NCI-H774 (cell line): ENCODE results near the gene MMP11.
"Not testable (repeated sequence)": the region's sequence is repeated elsewhere in the genome, so short reads cannot be mapped to it uniquely, and the experiment has no call there.

Experiments
- DNase-seq: peaks from one replicate; lab custom pipeline; 2025; lab: John Stamatoyannopoulos, UW

MMP11 gene

DNA sequence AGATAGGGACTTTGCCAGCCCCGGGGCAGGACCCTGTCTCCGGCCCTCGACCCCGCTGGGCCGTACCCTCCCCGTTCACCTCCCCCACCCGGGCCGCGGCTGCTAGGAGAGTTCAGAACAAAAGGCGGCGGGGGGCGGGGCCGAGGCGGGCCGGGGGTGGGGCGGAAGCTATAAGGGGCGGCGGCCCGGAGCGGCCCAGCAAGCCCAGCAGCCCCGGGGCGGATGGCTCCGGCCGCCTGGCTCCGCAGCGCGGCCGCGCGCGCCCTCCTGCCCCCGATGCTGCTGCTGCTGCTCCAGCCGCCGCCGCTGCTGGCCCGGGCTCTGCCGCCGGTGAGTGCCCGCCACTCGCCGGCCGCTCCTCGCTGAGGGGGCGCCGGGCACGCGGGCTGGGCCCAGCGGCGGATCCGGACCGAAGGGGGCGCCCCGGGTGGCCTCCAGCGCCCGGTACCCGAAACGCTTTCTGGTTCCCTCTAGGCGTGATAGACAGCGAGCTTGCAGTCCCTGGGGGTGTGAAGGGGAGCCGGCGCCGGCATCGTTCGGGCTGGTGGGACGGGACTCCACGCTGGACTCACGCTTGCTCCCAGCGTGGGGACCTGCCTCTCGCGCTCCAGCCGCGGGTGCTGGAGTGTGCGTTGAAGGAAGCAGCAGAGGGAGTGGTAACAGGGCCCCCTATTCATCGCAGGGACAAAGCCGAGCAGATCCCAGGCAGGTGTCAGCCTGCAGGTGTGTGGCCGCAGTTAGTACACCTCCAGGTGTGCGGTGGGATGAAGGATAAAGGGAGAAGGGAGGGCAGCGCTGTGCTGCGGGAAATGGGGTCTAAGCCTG is at the start of gene MMP11:
Gene MMP11 (plus strand): TSS at position 201 of the 825 bp plus-strand sequence. CDS start 22 bp downstream, at position 223.
- DNase-seq: peak; percentile 34

DNA sequence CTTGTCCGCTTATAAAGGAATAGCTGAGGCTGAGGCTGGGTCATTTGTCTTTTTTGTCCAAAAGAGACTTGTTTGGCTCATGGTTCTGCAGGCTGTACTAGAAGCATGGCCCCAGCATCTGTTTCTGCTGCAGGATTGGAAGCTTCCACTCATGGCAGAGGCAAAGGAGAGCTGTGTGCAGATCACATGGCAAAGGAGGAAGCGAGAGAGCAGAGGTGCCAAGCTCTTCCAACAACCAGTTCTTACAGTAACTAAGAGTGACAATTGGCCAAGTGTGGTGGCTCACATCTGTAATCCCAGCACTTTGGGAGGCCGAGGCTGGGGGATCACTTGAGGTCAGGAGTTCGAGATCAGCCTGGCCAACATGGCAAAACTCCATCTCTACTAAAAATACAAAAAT is 44.5 kb upstream of the MMP11 start:
- not testable (repeated sequence) for DNase-seq

DNA sequence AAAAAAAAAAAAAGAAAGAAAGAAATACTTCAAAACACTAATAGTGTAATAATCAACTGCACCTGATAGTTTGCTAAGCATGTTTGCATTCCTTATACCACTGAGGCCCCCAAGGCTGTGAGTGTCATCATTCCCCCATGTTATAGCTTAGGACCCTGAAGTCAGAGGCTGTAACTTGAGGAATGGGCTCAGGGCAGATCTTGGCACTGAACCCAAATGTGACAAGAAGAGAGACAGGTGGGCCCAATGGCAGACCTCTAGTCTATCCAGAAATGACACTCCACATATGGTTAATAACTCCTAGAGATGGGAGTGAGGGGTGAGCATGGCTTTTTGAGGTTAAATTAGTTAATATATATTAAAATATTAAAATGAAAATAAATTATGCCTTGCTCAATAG is 35.0 kb upstream of the MMP11 start:
- no peak for DNase-seq

- DNase-seq: no peak
Measured at GRCh38 chr22:23742505-23743264, 30.0 kb upstream of the MMP11 start.

DNA sequence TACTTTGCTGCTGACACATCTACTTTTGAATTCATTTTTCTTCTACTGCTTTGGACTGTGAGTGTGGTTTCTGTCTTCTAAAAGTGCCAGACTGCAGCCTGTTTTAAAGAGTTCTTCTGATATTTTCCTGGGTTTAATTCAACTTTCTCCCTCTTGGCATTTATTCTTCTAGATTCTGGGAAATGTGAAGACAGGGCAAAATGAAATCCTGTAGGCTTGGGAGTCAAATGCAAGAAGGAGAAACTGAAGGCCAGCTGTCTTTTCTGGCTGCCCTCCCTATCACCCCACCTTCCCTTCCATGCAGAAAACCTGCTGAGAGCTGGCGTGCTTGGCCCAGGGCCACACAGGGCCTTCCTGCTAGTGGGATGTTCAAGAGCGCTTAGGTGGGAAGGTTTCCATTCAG is 29.3 kb upstream of the MMP11 start:
- DNase-seq: no peak

DNA sequence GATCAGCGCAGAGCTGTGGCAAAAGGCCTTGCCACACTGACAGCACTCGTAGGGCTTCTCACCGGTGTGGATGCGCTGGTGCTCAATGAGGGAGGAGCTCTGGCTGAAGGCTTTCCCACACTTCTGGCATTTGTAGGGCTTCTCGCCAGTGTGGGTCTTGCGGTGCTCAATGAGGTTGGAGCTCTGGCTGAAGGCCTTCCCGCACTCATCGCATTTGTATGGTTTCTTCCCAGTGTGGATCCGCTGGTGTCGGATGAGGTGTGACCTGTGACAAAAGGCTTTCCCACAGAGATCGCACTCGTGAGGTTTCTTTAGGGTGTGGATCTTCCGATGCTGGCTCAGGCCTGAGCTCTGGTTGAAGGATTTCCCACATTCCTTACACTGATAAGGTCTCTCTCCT is 28.6 kb upstream of the MMP11 start:
- DNase-seq: no peak

GRCh38 chr22:23744485-23744884 is 28.2 kb upstream of the MMP11 start:
- no peak for DNase-seq

DNA sequence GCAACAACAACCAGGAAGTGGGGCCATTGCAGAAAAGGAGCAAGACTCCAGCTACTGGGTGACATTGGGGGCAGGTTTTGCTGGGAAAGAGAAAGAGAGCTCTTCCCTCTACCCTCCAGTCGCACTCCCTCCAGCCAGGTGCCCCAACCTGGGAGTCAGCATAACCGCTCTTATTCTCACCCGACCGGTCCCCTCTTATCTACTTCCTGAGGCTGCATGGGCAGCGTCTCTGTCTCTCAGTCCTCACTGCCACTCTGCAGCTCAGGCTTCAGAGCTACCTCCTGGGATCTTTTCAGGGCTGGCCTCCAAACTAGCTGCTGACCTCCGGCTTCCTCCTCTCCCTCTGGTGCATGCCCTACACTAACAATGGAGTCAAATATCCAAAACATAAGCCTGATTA is 26.9 kb upstream of the MMP11 start:
- DNase-seq: no peak

- no peak for DNase-seq
Measured at GRCh38 chr22:23749841-23750301, 22.8 kb upstream of the MMP11 start.

DNA sequence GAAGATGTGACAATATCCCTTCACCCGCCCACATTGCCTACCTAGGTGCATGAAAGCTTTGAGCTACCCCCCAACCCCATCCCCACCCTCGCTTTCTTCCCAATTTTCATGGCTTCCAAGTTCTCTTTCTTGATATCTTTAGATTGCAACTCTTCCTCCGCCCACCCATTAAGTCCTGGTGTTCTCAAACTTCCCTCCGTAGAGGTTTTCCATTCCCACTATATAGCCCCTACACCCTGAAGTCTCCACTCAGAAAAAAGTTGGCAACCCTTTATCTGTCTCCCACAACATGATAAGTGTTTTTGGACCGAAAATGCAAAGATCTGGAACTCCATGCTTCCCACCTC is 22.3 kb upstream of the MMP11 start:
- DNase-seq: no peak

DNA sequence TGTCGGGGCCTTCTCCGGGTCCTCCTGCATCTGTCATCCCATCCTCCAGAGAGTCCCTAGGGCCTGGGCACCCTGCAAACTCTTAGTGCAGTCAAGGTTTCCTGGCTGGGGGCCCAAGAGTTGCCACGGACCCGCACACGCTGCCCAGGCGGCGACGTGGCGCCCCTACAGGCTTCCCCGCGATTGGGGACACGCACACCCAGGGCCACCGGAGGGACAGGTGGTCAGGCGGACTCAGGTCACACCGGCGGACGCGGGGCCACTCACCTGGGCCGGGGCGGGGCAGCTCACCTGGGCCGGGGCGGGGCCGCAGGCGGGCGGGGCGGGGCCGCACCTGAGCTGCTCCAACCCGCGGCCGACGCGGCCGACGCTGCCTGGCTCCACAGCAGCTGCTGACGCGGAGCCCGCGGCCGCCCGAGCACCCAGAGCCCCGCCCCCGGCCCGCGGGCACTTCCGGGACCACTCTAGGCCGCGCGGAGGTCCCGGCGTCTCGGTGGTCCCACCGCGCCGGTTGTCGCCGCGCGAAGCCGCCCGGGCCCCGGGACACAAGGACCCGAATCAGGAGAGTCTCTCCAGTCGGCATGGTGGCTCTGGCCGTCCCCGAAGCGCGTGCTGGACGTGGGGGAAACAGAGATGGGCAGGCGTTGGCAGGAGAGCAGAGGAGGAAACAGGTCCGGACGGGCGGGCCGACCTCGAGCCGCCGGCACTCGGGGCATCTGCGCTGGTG is 21.8 kb upstream of the MMP11 start, which contains the start of gene ZNF70:
Gene ZNF70 (minus strand): TSS at position 399 of the 727 bp plus-strand sequence. CDS start 5,972 bp downstream, outside the sequence.
- peak; percentile 92 for DNase-seq

DNA sequence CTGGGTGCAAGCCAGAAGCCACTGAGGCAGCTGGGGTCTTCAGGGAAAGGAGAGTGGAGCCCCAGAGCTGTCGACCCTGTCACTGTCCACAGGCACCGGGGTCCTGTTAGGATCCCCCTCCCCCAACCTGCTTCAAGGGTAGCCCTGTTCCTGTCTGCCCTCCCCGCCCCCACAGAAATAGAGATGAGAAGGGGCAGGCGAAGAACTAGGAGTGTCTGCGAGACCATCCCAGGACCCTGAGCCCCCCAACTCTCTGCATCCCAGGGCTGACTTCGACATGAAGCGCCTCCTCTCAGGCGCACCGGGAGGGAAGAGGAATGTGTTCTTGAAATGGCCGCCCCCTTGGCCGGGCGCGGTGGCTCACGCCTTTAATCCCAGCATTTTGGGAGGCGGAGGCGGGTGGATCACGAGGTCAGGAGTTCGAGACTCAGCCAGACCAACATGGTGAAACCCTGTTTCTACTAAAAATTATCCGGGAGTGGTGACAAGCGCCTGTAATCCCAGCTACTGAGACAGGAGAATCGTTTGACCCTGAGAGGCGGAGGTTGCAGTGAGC is 21.1 kb upstream of the MMP11 start:
- DNase-seq: no peak

DNA sequence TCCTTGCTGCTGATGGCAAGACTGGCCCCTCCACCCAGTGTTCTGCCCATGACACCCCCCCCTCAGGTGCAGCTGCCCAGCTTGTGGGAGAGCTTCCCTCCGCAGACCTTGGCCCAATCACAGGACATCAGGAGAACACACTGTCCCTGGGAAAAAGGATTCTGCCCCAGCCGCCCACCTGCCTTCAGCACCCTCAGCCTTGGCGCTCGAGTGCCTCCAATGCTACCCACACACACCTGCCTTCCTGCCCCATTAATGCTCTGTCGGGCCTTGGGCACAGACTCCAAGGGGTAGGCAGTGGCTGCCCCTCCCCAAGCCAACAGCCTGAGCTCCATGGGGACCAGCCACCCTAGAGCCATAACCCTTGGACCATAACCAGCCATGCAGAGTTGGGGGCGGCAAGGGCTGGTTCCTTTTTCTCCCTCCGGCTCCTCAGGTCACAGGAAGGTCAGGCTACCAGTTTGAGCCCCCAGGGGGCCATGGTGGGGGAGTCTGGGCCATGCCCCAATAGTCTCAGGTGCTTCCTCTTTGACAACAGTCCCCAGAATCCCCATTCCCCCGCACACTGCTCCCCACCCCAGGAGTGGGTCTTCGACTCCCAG is 20.5 kb upstream of the MMP11 start:
- DNase-seq: no peak

- no peak for DNase-seq
Measured at GRCh38 chr22:23752750-23753149, 19.9 kb upstream of the MMP11 start.

DNA sequence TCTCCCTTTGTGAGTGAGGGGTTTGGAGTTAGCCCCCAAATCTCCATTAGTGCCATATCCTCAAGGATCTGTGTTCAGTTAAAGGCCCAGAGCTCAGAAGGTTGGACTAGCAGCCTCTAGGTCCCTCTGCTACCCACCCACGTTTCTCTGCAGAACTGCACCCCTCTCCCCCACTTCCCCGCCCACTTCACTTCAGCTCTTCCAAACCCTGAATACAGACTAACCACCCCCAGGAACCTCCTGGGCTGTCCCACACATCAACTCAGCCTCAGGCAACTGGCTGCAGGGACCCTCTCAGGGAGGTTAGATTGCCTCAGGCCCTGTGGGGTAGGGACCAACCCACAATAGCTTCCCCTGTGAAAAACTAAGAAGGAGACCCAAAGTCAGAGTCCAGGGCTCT is 19.3 kb upstream of the MMP11 start:
- no peak for DNase-seq

DNA sequence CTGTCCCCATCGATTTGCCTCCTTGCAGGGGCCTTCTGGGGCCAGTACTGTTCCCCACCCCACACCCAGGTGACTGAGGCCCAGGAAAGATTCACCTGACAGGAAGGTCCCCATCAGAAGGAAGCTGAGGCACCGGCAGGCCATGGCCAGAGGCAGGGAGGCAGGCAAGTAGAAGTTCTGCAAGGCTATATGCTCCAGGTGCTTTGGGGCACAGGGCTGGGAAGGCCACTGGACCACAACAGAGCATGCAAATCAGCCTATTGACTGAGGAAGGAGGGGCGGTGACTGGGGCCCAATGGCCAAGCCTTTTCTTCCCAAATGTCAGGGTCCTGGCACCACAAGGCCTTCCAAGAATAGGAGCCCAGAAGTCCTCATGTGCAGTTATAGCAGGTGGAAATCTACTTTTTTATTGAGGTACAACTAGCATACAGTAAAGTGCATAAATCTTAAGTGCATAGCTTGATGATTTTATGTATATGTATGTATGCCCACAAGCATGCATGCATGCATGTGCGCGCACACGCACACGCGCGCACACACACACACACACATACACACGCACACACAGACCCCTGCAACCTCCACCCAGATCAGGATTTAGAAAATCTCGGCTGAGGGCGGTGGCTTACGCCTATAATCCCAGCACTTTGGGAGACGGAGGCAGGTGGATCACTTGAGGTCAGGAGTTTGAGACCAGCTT is 18.3 kb upstream of the MMP11 start, which contains the start of gene VPREB3:
Gene VPREB3 (minus strand): TSS at position 206 of the 700 bp plus-strand sequence. CDS start 62 bp downstream, at position 144.
- no peak for DNase-seq

GRCh38 chr22:23754980-23755636 is 17.5 kb upstream of the MMP11 start:
- peak; percentile 8 for DNase-seq

DNA sequence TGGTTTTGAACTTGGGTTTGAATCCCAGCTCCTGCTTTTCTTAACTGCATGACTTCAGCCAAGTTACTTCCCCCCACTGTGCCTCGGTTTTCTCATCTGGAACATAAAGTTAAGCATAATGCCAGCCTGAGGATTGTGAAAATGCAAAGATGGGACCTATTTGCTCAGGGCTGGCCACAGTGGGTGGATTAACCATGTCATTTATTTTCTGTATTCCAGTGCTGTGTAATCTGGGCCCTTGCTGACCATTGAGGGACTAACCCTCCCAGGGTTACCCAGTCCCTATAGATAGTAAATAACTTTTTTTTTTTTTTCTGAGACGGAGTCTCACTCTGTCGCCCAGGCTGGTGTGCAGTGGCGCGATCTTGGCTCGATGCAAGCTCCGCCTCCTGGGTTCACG is 16.9 kb upstream of the MMP11 start:
- no peak for DNase-seq

- no peak for DNase-seq
Measured at GRCh38 chr22:23756891-23757290, 15.8 kb upstream of the MMP11 start.

DNA sequence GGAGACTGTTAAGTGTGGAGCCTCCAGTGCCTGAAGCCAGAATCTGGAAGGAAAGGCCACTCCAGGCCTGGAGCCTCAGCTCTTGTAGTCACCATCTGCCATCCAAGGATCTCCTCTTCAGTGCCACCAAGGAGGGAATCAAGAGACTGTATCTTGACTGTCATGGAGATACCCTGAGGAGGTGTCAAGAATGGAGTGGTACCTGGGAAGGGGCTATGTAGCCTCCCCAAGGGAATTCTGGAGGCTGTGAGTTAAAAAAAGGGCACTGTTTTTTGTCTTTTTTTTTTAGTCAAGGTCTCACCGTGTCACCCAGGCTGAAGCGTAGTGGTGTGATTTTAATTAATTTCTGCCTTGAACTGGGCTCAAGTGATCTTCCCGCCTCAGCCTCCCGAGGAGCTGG is 13.1 kb upstream of the MMP11 start:
- DNase-seq: no peak
